Brain pericyte (primary cell): ENCODE results near the gene PTPRM.

ENCODE experiments used
- DNase-seq: peaks from one replicate; pipeline ENCODE4 v3.0.0-alpha.2; 2012; ENCODE audit warnings: low read depth, low spot score

PTPRM gene

GRCh38 chr18:7626922-7627440 is 59.9 kb downstream of the PTPRM start:
- DNase-seq, result no peak

- no peak for DNase-seq
Measured at GRCh38 chr18:7629416-7629815, 62.3 kb downstream of the PTPRM start.

- no peak for DNase-seq
Measured at GRCh38 chr18:7630731-7631442, 63.8 kb downstream of the PTPRM start.

- no peak for DNase-seq
Measured at GRCh38 chr18:7632152-7633098, 65.3 kb downstream of the PTPRM start.

DNA sequence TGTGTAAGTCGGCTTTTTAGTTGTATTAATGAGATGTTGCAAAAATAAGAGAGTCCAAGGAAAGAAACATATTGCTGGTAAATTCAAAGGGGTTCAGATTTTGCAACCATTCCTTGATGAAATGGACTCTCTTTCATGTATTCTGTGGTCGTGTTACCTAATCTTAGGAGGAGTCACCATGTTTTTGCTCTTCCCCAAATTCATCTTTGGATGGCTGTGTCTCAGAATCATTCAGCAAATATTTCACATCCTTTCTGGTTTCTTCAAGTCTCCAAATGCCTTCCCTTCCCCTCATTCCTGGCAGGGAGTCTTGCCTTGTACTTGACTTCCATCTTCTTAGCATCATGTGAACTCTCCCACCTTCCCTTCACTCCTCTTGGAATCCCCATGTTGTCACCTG is 66.1 kb downstream of the PTPRM start:
- DNase-seq, result no peak

DNA sequence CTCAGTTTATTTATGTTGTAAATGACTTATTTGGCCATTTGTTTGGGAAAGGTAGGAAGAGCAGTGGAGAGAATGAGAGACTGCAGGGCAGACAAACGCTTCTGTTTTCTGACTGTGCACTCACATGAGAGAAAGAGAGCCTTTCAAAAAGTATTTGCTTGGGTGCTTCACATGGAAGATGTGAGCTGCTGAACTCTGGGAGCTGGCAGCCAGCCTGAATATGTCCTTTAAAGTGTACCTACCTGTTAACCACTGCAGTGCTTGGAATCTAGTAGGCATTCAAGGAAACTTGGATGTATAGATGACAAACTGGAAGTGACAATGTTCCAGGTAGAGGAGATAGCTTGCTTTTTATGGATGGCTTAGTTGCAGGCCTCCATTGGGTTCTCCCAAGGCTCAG is 68.8 kb downstream of the PTPRM start:
- no peak for DNase-seq

- no peak for DNase-seq
Measured at GRCh38 chr18:7637269-7637668, 70.2 kb downstream of the PTPRM start.

GRCh38 chr18:7638321-7638720 is 71.2 kb downstream of the PTPRM start:
- no peak for DNase-seq

DNA sequence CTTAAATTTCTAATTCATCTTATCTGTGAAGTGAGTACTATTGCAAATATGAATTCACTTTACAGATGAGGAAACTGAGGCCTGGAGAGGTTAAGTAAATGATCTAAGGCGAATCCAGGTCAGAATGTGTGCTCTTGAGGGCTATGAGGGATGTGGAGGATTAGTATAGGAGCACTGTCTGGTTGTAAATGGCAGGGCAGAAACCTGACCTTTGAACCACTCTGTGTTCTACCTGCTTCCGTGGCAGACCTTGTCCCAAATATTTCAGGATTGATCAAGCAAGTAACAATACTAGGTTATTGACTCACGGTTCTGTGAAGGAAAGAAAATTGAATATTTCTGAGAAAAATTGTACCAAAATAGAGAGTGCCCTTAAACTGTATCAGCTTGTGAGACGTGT is 74.7 kb downstream of the PTPRM start:
- no peak for DNase-seq

GRCh38 chr18:7642331-7642890 is 75.3 kb downstream of the PTPRM start:
- no peak for DNase-seq

DNA sequence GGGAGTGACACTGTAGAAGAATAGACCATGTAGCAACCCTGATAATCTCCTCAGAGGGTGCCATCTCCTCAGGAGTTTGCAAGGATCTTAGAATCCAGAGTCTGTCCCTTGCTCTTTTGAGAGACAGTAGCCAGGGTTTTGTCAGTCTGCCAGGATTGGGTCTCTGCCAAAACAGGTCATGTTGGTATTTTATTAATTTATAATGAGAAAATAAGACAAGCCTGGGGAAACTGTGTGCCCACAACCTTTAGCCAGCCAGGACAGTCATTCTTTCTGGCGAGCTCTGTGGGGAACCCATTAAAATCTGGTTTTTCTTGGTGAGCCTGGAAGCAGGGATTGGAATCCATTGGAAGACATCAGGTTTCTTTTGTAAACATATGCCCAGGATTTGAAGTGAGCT is 78.6 kb downstream of the PTPRM start:
- DNase-seq, result no peak

DNA sequence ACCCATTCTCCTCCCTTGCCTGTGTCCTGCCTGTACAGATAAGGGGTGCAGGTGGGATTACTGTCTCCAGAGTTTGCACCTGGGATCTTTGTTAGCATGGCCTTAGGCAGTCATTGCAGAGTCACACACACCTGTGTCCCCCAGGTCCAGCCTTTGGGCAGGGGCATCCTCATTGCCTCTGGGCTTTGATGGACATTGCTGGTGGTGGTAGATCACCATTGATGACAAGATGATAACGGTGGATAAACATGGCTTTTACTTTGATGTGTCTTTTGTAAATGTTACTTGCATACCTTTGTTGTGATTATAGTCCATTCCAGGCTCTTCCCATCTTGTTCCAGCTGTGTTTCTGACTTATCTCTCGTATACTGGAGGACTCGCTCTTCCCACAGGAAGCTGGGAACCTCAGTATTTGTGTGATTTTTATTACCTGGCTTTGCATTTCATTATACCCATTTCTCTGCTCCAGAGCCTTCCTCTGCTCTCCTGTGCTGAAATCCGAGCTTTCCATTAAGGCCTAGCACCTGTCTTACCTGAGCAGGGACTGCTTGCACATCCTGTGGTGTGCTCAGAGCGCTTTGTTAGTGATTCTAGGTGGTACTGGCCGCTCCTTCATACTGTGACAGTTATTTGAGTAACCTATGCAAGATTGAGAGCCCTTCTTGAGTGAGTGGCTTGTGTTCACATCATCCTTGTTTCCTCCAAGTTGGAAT is 79.2 kb downstream of the PTPRM start:
- no peak for DNase-seq

DNA sequence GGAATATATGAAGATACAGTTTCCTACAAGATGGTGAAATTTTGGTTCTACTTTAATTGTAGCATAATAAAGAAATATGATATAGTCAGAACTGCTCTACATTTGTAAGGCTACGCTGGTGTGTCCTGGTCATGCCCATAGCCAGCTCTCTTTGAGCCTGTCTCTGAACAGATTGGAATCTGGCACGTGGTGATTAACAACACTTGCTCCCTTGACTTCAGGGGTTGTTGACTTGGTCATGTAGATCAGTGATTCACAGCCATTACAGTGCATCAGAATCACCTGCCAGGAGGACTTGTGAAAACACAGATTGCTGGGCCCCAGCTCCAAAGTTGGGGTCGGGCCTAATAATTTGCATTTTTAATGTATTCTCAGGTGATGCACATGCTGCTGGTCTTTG is 80.4 kb downstream of the PTPRM start:
- no peak for DNase-seq

GRCh38 chr18:7657050-7657449 is 89.9 kb downstream of the PTPRM start:
- DNase-seq, result no peak

GRCh38 chr18:7657937-7658336 is 90.8 kb downstream of the PTPRM start:
- DNase-seq, result no peak

- DNase-seq, result no peak
Measured at GRCh38 chr18:7658701-7659100, 91.6 kb downstream of the PTPRM start.

DNA sequence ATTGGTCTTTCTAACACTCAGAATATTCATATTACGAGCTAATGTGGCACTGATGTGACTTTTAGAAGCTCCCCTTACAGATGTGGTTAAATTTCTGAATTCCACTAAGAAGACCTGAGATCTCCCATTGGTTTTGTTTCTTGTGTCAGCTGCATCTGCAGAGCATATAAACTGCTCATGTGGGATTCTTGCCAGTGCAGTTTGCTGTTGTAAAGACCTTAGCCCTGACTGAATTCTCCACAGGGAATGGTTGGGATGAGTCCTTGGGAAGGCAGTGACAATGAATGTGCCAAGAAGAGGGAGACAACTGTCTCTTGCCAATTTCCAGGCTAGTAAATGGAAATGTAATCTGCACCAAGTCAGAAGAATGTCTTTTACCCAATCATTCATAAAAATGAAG is 94.1 kb downstream of the PTPRM start:
- DNase-seq, result no peak

DNA sequence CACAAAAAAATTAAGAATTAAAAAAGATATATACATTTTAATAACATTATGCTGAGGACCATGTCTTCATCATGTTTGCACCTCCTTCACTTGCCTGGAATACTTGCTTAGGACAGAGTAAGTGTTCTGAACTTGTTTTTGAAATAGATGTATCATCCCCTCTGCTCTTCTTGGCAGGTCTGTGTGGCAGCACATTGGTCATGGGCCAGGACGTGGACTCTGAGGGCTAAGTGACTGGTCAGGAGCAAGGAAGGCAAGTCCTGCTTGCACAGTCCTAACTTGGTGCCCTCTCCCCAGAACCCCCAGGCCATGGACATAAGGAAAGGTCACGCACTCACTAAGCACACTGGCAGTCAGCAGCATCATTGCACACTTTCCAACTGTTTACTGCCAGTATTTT is 95.8 kb downstream of the PTPRM start:
- no peak for DNase-seq

DNA sequence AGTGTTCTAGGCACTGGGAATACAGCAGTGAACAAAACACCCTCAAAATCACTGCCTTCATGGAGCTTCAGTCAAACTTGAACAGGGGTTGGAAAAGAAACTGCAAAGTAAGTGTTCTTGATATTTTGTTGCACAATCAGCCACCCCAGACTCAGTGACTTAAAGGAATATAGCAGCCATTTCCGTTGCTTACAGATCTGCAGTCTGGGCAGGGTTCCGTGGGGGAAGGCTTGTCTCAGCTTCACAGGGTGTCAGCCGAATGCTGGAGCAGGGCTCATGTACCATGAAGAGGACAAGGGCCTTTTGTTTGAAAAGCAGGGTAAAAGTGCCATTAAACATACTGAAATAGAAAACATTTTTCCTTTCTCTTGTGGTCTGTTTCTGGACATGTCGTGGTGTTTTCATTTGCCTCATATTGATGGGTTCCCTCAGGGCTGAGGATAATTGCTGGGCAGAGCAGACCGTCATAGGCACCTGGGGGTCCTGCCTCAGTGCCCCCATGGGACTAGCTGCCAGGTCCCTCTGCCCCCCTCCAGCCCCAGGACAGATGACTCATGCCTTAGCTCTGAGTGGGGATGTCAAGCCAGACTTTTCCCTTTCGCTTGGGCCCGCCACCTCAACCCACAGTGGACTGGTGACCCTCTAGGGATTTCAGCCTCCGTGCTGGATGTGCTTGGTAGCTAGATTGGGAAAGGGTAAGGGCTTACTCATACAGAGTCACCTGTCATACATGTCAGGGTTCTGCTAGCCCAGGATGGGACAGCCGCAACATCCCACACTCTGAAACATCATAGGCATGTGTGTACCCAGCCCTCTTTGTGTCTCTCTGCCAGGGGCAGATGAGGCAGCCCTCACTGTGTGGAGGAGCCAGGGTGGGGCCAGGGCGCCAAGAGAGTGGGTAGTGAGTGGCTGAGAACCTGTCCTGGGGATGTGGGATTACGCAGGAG is 96.5 kb downstream of the PTPRM start:
- no peak for DNase-seq

GRCh38 chr18:7666195-7666776 is 99.2 kb downstream of the PTPRM start:
- DNase-seq, result no peak
